H1 (cell line): Measurements from ENCODE around the gene TRIB2. TPM values are rescaled to one million over a fixed set of nuclear protein-coding genes. Genes with fewer than 3 reads are reported as not detected.

Source experiments
- ASH2L ChIP-seq: fragments of 200-600, 300-600 bp; sonication (generic); IDR thresholded peaks from one replicate; pipeline ENCODE4 v1.7.1; 2017; ENCODE audit warnings: low read length
- CBX5 ChIP-seq: fragments of 300-800, 300-1000 bp; sonication (generic); IDR thresholded peaks from 2 replicates; pipeline ENCODE4 v1.7.1; 2016; ENCODE audit warnings: antibody characterized with exemption, low read length, low read depth
- CHD1 ChIP-seq: IDR thresholded peaks from 2 replicates; pipeline ENCODE4 v1.6.1; 2012; ENCODE audit warnings: low read depth, low read length, improper control_type of control experiment
- KDM1A ChIP-seq: fragments of 200-600, 300-600 bp; sonication (generic); IDR thresholded peaks from 2 replicates; pipeline ENCODE4 v1.7.1; 2016; ENCODE audit warnings: mild to moderate bottlenecking, low read length, borderline replicate concordance
- SIRT6 ChIP-seq: IDR thresholded peaks from one replicate; pipeline ENCODE4 v1.7.1; 2012; ENCODE audit warnings: low read length, inconsistent platforms
- TCF12 ChIP-seq: IDR thresholded peaks from 2 replicates; pipeline ENCODE4 v1.6.1; 2011; ENCODE audit warnings: low read depth, mild to moderate bottlenecking, low read length
- polyA plus RNA-seq, 7 experiments: library from polyadenylated mRNA; depleted of rRNA in 3 of 7; stranded (reverse) in 5 of 7; unstranded in 2 of 7; fragments of >200 nt in 5 of 7; fragments of 200-250 nt in 2 of 7; gene quantifications; 1 replicate in 5 of 7; 2 replicates in 1 of 7; 4 replicates in 1 of 7; pipeline versions ENCODE4 v1.2.1 to v1.2.3, GENCODE V29; 2011 to 2013; ENCODE audit warnings: missing spikeins in 2 of 7, mixed read lengths in 2 of 7
- total RNA-seq: library from RNA; stranded (reverse); fragmentation: NEBNext Ultra II Directional; extraction: Animal tissue kit (Norgen Biotek cat#: 25700); gene quantifications from 2 replicates; pipeline ENCODE4 v1.2.1, GENCODE V29; 2021
- TF ChIP-seq, protein P1 (sequence below): fragments of 300-600 bp; sonication (generic); IDR thresholded peaks from 2 replicates; pipeline ENCODE4 v1.7.1; 2012; ENCODE audit warnings: low read length, moderate library complexity, mild to moderate bottlenecking, inconsistent platforms; ENCODE audit not compliant: insufficient replicate concordance

TRIB2 gene
- total and polyA plus RNA-seq, 2 of the 8 experiments (the other 6 are each of a cell fraction or from before 2014, with no cell fraction given): 40.8 to 57.0 TPM

DNA sequence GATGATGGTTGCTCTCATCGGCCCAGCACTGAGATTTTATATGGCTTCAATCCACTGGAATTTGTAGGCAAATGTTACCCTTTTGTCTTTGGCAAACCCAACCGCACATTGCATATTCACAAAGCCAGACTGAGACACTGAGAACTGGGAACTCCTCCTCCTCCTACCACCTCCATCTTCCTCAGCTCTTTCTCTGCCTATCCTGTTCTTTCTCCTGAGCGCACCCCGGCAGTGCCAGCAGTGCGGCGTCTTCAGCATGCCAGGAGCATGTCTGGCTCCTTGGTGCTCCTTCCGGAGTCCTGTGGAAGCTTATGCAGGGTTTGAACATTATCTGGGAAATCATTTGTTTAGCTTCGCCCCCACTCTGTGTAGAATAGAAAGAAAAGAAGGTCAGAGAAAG, 50.8 kb downstream of the TRIB2 start (continued):
- TF ChIP-seq, protein P1, sequence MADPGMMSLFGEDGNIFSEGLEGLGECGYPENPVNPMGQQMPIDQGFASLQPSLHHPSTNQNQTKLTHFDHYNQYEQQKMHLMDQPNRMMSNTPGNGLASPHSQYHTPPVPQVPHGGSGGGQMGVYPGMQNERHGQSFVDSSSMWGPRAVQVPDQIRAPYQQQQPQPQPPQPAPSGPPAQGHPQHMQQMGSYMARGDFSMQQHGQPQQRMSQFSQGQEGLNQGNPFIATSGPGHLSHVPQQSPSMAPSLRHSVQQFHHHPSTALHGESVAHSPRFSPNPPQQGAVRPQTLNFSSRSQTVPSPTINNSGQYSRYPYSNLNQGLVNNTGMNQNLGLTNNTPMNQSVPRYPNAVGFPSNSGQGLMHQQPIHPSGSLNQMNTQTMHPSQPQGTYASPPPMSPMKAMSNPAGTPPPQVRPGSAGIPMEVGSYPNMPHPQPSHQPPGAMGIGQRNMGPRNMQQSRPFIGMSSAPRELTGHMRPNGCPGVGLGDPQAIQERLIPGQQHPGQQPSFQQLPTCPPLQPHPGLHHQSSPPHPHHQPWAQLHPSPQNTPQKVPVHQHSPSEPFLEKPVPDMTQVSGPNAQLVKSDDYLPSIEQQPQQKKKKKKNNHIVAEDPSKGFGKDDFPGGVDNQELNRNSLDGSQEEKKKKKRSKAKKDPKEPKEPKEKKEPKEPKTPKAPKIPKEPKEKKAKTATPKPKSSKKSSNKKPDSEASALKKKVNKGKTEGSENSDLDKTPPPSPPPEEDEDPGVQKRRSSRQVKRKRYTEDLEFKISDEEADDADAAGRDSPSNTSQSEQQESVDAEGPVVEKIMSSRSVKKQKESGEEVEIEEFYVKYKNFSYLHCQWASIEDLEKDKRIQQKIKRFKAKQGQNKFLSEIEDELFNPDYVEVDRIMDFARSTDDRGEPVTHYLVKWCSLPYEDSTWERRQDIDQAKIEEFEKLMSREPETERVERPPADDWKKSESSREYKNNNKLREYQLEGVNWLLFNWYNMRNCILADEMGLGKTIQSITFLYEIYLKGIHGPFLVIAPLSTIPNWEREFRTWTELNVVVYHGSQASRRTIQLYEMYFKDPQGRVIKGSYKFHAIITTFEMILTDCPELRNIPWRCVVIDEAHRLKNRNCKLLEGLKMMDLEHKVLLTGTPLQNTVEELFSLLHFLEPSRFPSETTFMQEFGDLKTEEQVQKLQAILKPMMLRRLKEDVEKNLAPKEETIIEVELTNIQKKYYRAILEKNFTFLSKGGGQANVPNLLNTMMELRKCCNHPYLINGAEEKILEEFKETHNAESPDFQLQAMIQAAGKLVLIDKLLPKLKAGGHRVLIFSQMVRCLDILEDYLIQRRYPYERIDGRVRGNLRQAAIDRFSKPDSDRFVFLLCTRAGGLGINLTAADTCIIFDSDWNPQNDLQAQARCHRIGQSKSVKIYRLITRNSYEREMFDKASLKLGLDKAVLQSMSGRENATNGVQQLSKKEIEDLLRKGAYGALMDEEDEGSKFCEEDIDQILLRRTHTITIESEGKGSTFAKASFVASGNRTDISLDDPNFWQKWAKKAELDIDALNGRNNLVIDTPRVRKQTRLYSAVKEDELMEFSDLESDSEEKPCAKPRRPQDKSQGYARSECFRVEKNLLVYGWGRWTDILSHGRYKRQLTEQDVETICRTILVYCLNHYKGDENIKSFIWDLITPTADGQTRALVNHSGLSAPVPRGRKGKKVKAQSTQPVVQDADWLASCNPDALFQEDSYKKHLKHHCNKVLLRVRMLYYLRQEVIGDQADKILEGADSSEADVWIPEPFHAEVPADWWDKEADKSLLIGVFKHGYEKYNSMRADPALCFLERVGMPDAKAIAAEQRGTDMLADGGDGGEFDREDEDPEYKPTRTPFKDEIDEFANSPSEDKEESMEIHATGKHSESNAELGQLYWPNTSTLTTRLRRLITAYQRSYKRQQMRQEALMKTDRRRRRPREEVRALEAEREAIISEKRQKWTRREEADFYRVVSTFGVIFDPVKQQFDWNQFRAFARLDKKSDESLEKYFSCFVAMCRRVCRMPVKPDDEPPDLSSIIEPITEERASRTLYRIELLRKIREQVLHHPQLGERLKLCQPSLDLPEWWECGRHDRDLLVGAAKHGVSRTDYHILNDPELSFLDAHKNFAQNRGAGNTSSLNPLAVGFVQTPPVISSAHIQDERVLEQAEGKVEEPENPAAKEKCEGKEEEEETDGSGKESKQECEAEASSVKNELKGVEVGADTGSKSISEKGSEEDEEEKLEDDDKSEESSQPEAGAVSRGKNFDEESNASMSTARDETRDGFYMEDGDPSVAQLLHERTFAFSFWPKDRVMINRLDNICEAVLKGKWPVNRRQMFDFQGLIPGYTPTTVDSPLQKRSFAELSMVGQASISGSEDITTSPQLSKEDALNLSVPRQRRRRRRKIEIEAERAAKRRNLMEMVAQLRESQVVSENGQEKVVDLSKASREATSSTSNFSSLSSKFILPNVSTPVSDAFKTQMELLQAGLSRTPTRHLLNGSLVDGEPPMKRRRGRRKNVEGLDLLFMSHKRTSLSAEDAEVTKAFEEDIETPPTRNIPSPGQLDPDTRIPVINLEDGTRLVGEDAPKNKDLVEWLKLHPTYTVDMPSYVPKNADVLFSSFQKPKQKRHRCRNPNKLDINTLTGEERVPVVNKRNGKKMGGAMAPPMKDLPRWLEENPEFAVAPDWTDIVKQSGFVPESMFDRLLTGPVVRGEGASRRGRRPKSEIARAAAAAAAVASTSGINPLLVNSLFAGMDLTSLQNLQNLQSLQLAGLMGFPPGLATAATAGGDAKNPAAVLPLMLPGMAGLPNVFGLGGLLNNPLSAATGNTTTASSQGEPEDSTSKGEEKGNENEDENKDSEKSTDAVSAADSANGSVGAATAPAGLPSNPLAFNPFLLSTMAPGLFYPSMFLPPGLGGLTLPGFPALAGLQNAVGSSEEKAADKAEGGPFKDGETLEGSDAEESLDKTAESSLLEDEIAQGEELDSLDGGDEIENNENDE: no peak
- TF ChIP-seq TCF12 (no peak), SIRT6 (no peak), ASH2L (no peak), CBX5 (no peak), KDM1A (no peak), CHD1 (no peak)
